Spinal cord (tissue), 10 donors: ENCODE results near the gene ASXL3. TPM values are rescaled to one million over a fixed set of nuclear protein-coding genes. Genes with fewer than 3 reads are reported as not detected.

ENCODE experiments used
- DNase-seq, 6 donors: peaks; one replicate each; pipeline versions ENCODE4 v3.0.0 to v3.0.0-alpha.2; 2013 to 2015; ENCODE audit warnings: low spot score in 6 of 6, low read depth in 4 of 6
- H3K27ac ChIP-seq: one replicate; pipeline ENCODE4 v1.5.1; 2013; ENCODE audit warnings: low read depth, low read length, control low read depth
- H3K27me3 ChIP-seq: one replicate; pipeline ENCODE4 v1.6.1; 2013; ENCODE audit warnings: low read length; ENCODE audit not compliant: control insufficient read depth, insufficient read depth
- H3K36me3 ChIP-seq: one replicate; pipeline ENCODE4 v1.6.1; 2013; ENCODE audit warnings: low read length; ENCODE audit not compliant: control insufficient read depth, insufficient read depth
- H3K4me1 ChIP-seq: one replicate; pipeline ENCODE4 v1.6.1; 2013; ENCODE audit warnings: low read length; ENCODE audit not compliant: control insufficient read depth, insufficient read depth
- H3K4me3 ChIP-seq: one replicate; pipeline ENCODE4 v1.5.1; 2013; ENCODE audit warnings: low read depth, low read length, control low read depth
- H3K9me3 ChIP-seq: one replicate; pipeline ENCODE4 v1.6.1; 2013; ENCODE audit warnings: low read length; ENCODE audit not compliant: control insufficient read depth, insufficient read depth
- WGBS: methylation state at CpG from one replicate; pipeline ENCODE4 v1.1.5; 2013; ENCODE audit warnings: missing lambda C conversion rate; ENCODE audit not compliant: insufficient coverage; 5-methylcytosine and 5-hydroxymethylcytosine counted together
- polyA plus RNA-seq, 2 donors: library from polyadenylated mRNA; unstranded; fragments of 120-200 nt; gene quantifications; one replicate each; pipeline ENCODE4 v1.2.1, GENCODE V29; 2013; ENCODE audit not compliant: insufficient read length in 2 of 2
- total RNA-seq, 2 donors: library from RNA; depleted of rRNA in 1 of 2; stranded (reverse); fragments of 120-200 nt in 1 of 2; fragments of >200 nt in 1 of 2; gene quantifications; one replicate each; pipeline versions ENCODE4 v1.2.3 to v1.2.4, GENCODE V29; 2013 to 2014
- donor health status: healthy.

ASXL3 gene
- total and polyA plus RNA-seq, 4 donors, result 12.1 to 34.2 (median 22.7) TPM

GRCh38 chr18:33666915-33667314 lies 88.9 kb downstream of the ASXL3 start:
- no peak for DNase-seq

GRCh38 chr18:33669589-33669988 lies 91.6 kb downstream of the ASXL3 start:
- no peaks in the 10 kb centered on the region for H3K4me1 ChIP-seq
- no peak overlapping the region for H3K27ac ChIP-seq
- no peaks in the 10 kb centered on the region for H3K36me3 ChIP-seq
- H3K4me3 ChIP-seq, result no peak overlapping the region
- no CpG with 5 or more reads among the region's 5 CpGs for WGBS
- no peak for DNase-seq
- H3K27me3 ChIP-seq, result no peaks in the 10 kb centered on the region
- H3K9me3 ChIP-seq, result no peaks in the 10 kb centered on the region

More at GRCh38 chr18:33666915-33667314, 88.9 kb downstream of the ASXL3 start:
- Histone ChIP-seq H3K27me3 (no peaks in the 10 kb centered on the region), H3K27ac (no peak overlapping the region), H3K4me1 (no peaks in the 10 kb centered on the region), H3K4me3 (no peak overlapping the region), H3K9me3 (no peaks in the 10 kb centered on the region), H3K36me3 (no peaks in the 10 kb centered on the region)
- WGBS, result 100% methylated on average over 1 of the region's 2 CpGs

DNA sequence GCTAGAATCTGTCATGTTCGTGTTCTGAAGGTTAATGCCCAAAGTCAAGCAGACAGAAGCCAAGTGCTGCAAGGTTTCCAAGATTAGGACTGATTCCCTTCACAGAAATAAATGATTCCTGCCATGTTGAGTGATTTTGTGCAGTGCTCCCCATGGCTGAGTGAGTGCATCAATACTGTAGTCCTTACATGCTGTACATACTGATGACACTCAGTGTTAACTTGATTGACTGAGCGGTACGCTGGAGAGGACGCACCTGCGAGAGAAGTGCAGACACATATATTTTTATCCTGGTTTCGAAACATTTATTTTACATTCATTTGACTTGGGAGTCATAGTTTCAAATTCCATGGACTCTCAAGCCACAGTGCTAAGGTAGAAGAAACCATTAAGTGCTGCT lies 92.0 kb downstream of the ASXL3 start:
- no peaks in the 10 kb centered on the region for H3K36me3 ChIP-seq
- DNase-seq, result peak in 1 of 6 donors; percentile 65
- no peaks in the 10 kb centered on the region for H3K4me1 ChIP-seq
- H3K27me3 ChIP-seq, result no peaks in the 10 kb centered on the region
- H3K27ac ChIP-seq, result no peak overlapping the region
- no peak overlapping the region for H3K4me3 ChIP-seq
- H3K9me3 ChIP-seq, result no peaks in the 10 kb centered on the region
- WGBS, result 87% methylated on average over 3 of the region's 6 CpGs

DNA sequence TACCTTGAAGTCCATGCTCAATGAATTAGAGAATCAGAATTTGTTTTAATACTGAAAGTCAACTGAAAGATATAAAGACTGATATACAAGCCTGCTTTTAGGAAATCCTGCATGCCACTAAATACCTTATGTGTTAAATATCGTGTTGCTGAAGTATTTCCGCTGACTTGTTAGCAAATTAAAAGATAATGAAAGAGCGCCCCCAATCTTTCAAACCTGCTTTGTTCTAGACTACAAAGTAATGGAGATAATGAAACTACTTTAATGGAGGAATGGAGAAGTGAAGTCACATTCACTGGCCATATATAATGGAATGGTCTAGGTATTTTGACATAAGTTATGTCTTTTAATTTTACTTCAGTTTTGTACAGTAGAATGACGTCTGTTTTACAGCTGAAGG lies 95.7 kb downstream of the ASXL3 start:
- H3K27ac ChIP-seq, result no peak overlapping the region
- WGBS, result no CpG with 5 or more reads among the region's 4 CpGs
- no peak for DNase-seq
- peaks cover 2% of the 10 kb centered on the region for H3K36me3 ChIP-seq
- H3K4me1 ChIP-seq, result no peaks in the 10 kb centered on the region
- H3K4me3 ChIP-seq, result no peak overlapping the region
- H3K27me3 ChIP-seq, result no peaks in the 10 kb centered on the region
- no peaks in the 10 kb centered on the region for H3K9me3 ChIP-seq

DNA sequence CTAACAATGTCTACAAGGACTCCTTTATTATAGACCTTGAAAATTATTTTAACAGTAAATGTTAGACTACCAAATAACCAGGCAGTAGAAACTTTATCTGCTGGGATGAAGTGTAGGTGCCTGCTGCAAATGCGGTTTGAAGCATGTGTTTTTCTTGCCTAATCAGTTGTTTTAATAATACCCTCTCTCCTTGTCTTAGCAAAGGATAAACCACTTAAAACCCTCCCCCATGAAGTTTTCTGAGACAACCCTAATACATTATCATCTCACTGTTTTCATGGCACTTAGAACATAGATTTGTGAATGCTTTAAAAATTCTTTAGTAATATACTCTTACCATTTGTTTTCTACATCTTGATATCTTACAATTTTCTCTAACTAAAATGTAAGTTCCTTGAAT lies 98.6 kb downstream of the ASXL3 start:
- DNase-seq, result no peak
- Histone ChIP-seq H3K4me1 (no peaks in the 10 kb centered on the region), H3K27ac (no peak overlapping the region), H3K27me3 (no peaks in the 10 kb centered on the region), H3K36me3 (peaks cover 2% of the 10 kb centered on the region), H3K4me3 (no peak overlapping the region), H3K9me3 (no peaks in the 10 kb centered on the region)
- WGBS, result no CpG with 5 or more reads among the region's 1 CpG

- Histone ChIP-seq H3K27me3 (no peaks in the 10 kb centered on the region), H3K4me3 (no peak overlapping the region), H3K4me1 (no peaks in the 10 kb centered on the region), H3K36me3 (peaks cover 6% of the 10 kb centered on the region), H3K9me3 (no peaks in the 10 kb centered on the region), H3K27ac (no peak overlapping the region)
- no peak for DNase-seq
- no CpG with 5 or more reads among the region's 2 CpGs for WGBS
These were observed 99.9 kb downstream of the ASXL3 start for GRCh38 chr18:33677891-33678290.

- Histone ChIP-seq H3K36me3 (peaks cover 6% of the 10 kb centered on the region), H3K4me3 (no peak overlapping the region), H3K9me3 (no peaks in the 10 kb centered on the region), H3K27ac (no peak overlapping the region), H3K27me3 (no peaks in the 10 kb centered on the region), H3K4me1 (no peaks in the 10 kb centered on the region)
- WGBS, result 98% methylated on average over 5 of the region's 6 CpGs
- no peak for DNase-seq
These were observed 104.4 kb downstream of the ASXL3 start for GRCh38 chr18:33682436-33682835.

GRCh38 chr18:33694593-33694992 lies 116.6 kb downstream of the ASXL3 start:
- no peaks in the 10 kb centered on the region for H3K9me3 ChIP-seq
- no peak overlapping the region for H3K27ac ChIP-seq
- no peaks in the 10 kb centered on the region for H3K4me1 ChIP-seq
- H3K4me3 ChIP-seq, result no peak overlapping the region
- DNase-seq, result peak in 1 of 6 donors; percentile 56
- peaks cover 5% of the 10 kb centered on the region for H3K36me3 ChIP-seq
- no peaks in the 10 kb centered on the region for H3K27me3 ChIP-seq
- no CpG with 5 or more reads among the region's 2 CpGs for whole genome bisulfite sequencing

DNA sequence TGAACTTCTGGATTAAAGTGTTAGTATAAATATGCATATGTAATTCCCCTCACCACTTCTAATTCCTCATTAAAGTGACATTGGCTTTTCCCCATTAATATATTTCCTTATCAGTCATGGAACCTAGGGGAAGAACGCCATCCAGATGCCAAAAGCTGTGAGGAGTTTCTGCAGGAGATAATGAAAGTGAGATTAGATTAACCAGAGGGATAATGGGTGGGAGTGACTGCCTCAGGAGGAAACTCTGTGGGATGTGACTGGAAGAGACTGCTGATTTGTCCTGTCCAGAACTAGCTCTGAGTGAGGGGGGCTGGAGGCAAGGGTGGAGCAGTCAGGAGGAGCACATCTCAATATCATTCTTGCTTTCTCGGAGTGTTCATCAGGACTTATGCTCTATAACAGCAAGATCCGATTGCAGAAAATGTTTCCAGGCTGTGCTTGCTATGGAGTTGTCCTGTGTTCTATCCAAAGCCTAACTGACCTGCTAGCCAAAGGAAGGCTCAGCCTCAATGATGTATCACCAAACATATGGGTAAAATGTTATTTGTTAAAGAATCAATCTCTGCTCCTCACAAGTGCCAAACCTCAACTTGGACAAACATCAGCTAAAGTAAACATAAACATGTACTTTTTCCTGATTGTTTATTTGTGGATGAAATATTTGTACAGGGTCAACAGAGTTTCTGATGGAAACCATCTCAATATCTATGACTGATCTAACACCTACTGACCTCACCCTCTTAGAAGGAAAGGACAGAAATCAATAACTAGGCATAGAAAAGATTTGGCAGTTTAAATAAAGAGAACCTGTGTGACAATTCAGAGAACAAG lies 118.5 kb downstream of the ASXL3 start:
- no peaks in the 10 kb centered on the region for H3K4me1 ChIP-seq
- H3K4me3 ChIP-seq, result no peak overlapping the region
- no peak overlapping the region for H3K27ac ChIP-seq
- no peaks in the 10 kb centered on the region for H3K9me3 ChIP-seq
- no peaks in the 10 kb centered on the region for H3K36me3 ChIP-seq
- no peaks in the 10 kb centered on the region for H3K27me3 ChIP-seq
- DNase-seq, result no peak
- WGBS, result no CpG with 5 or more reads among the region's 3 CpGs

DNA sequence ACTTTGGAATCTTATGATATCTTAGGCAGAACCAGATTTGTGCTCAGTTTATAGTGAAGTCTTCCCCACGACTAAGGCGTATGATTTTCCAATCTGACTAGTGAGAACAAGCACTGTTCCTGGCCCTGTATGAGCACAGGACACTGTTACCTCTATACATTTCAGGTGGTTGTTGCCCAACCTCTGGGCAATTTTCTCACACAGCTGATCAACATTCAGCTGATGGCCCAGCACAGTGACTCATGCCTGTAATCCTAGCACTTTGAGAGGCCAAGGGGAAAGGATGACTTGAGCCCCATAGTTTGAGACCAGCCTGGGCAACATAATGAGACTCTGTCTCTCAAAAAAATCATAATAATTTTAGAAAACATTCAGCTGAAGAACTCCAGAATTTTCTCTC lies 119.5 kb downstream of the ASXL3 start:
- no peak overlapping the region for H3K27ac ChIP-seq
- WGBS, result 100% methylated on average over 1 of the region's 2 CpGs
- no peaks in the 10 kb centered on the region for H3K36me3 ChIP-seq
- H3K9me3 ChIP-seq, result no peaks in the 10 kb centered on the region
- DNase-seq, result no peak
- H3K4me3 ChIP-seq, result no peak overlapping the region
- H3K4me1 ChIP-seq, result no peaks in the 10 kb centered on the region
- H3K27me3 ChIP-seq, result no peaks in the 10 kb centered on the region
